ENCODE measurements around the gene UBE2G2. TPM values are rescaled to one million over a fixed set of nuclear protein-coding genes. Genes with fewer than 3 reads are reported as not detected.

Gene UBE2G2
- polyA plus RNA-seq, 1 donor (not counting 4 experiments of a cell fraction or from before 2014, with no cell fraction given): 106 TPM

DNA sequence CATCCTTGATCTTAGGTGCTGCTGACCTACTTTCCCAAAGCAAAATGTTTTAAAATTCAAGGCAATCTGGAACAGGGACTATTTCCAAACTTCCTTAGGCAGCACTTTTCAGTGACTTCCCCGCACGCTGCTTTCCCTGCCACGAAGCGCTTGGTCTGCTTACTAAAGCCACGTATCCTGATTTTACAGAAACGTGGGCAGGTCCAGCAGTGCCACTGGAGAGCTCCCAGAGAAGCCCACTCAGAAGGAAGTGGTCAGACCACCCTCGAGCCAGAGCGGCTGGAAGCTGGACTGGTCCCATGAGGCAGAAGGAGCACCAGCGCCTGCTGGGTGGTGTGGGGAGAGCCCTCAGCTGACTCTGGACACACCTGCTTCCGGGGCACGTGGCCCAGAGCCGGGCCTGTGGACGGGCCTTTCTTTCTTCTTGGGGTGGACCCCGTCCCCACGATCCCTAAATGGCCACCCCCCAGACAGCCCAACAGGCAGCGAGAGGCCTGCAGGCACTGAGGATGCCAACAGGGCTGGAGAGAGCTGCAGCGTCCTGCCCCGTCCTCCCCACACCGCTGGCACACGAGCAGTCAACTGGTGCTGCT is 48.7 kb upstream of the UBE2G2 start:
- dilution Hi-C loops (cut with MboI; ENCODE audit: extremely low pct_ligation_motif_present, low sequenced_read_pairs): no loop called here
- H3K4me1 ChIP-seq (ENCODE audit: control insufficient read depth, extremely low read depth, insufficient read depth, low read length): peaks cover 13% of the 10 kb centered on the region
- H3K36me3 ChIP-seq (ENCODE audit: control insufficient read depth in 2 of 2, extremely low read depth in 1 of 2, insufficient read depth in 2 of 2, low read length in 2 of 2): peaks cover 28 to 36% of the 10 kb centered on the region in 2 experiments
- H3K79me2 ChIP-seq (ENCODE audit: control insufficient read depth, insufficient read depth, low read length): peaks cover 12% of the 10 kb centered on the region
- no peak overlapping the region for H2AFZ ChIP-seq (ENCODE audit: control insufficient read depth, low read length)
- H3K9me1 ChIP-seq (ENCODE audit: control insufficient read depth, extremely low read depth, insufficient read depth, low read length): no peaks in the 10 kb centered on the region
- H3K4me3 ChIP-seq (ENCODE audit: control insufficient read depth in 2 of 3, extremely low read depth in 1 of 3, insufficient read depth in 2 of 3, low read depth in 1 of 3, low read length in 3 of 3): no peak overlapping the region
- H3K4me2 ChIP-seq (ENCODE audit: control insufficient read depth, extremely low read depth, insufficient read depth, low read depth, low read length): no peak overlapping the region
- H3K9ac ChIP-seq (ENCODE audit: control insufficient read depth, extremely low read depth, insufficient read depth, low read length): no peak overlapping the region
- no peak overlapping the region for H3K27ac ChIP-seq (ENCODE audit: control insufficient read depth, insufficient read depth, low read length)
- TF ChIP-seq EZH2 (IDR thresholded peaks at IDR 0.05; ENCODE audit: low read length): no peak
- TF ChIP-seq, protein P1, sequence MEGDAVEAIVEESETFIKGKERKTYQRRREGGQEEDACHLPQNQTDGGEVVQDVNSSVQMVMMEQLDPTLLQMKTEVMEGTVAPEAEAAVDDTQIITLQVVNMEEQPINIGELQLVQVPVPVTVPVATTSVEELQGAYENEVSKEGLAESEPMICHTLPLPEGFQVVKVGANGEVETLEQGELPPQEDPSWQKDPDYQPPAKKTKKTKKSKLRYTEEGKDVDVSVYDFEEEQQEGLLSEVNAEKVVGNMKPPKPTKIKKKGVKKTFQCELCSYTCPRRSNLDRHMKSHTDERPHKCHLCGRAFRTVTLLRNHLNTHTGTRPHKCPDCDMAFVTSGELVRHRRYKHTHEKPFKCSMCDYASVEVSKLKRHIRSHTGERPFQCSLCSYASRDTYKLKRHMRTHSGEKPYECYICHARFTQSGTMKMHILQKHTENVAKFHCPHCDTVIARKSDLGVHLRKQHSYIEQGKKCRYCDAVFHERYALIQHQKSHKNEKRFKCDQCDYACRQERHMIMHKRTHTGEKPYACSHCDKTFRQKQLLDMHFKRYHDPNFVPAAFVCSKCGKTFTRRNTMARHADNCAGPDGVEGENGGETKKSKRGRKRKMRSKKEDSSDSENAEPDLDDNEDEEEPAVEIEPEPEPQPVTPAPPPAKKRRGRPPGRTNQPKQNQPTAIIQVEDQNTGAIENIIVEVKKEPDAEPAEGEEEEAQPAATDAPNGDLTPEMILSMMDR (optimal IDR thresholded peaks at IDR 0.05 in 1 of 3, IDR thresholded peaks at IDR 0.05 in 1 of 3, conservative IDR thresholded peaks at IDR 0.05 in 1 of 3; ENCODE audit: extremely low read depth in 1 of 3, insufficient read depth in 2 of 3, low read length in 3 of 3): no peak
- FAIRE-seq: no peak
- peaks cover 3% of the 10 kb centered on the region for H4K20me1 ChIP-seq (ENCODE audit: control insufficient read depth, extremely low read depth, insufficient read depth, low read length)
- H3K9me3 ChIP-seq (ENCODE audit: control insufficient read depth, low read depth, low read length): no peaks in the 10 kb centered on the region
- DNase-seq (ENCODE audit: low read depth, low spot score): no peak
- no peaks in the 10 kb centered on the region for H3K27me3 ChIP-seq (ENCODE audit: control insufficient read depth, extremely low read depth, insufficient read depth, low read length)

DNA sequence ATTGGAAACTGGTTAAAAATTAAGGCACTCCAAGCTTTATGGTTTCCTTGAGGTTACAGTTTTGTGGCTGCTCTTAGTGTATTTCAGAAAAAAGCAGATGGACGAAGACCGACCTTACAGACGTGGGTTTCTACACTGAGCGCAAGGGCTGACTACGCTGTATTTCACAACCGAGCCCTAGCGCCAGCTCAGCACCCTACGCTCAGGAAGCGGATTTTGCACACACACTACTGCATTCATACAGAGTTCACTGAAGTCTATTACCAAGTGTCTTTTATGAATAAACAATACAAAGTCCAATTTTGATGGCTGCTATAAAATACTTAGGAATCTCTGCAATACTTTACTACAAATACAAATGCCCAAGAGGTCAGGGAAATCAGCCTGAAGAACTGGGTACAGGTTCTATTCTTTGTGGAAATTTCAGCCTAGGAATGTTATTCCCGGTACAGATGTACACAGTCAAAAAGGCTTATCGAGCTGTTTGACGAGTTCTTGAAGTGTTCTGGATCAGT is 48.1 kb upstream of the UBE2G2 start:
- Histone ChIP-seq H3K4me1 (ENCODE audit: control insufficient read depth, extremely low read depth, insufficient read depth, low read length) (peaks cover 13% of the 10 kb centered on the region), H3K9me1 (ENCODE audit: control insufficient read depth, extremely low read depth, insufficient read depth, low read length) (no peaks in the 10 kb centered on the region), H3K9me3 (ENCODE audit: control insufficient read depth, low read depth, low read length) (no peaks in the 10 kb centered on the region), H3K36me3 (ENCODE audit: control insufficient read depth in 2 of 2, extremely low read depth in 1 of 2, insufficient read depth in 2 of 2, low read length in 2 of 2) (peaks cover 25 to 34% of the 10 kb centered on the region in 2 experiments), H3K27ac (ENCODE audit: control insufficient read depth, insufficient read depth, low read length) (no peak overlapping the region), H3K79me2 (ENCODE audit: control insufficient read depth, insufficient read depth, low read length) (peaks cover 12% of the 10 kb centered on the region), H3K4me2 (ENCODE audit: control insufficient read depth, extremely low read depth, insufficient read depth, low read depth, low read length) (no peak overlapping the region), H3K27me3 (ENCODE audit: control insufficient read depth, extremely low read depth, insufficient read depth, low read length) (no peaks in the 10 kb centered on the region), H4K20me1 (ENCODE audit: control insufficient read depth, extremely low read depth, insufficient read depth, low read length) (peaks cover 3% of the 10 kb centered on the region), H2AFZ (ENCODE audit: control insufficient read depth, low read length) (no peak overlapping the region), H3K9ac (ENCODE audit: control insufficient read depth, extremely low read depth, insufficient read depth, low read length) (no peak overlapping the region), H3K4me3 (ENCODE audit: control insufficient read depth in 2 of 3, extremely low read depth in 1 of 3, insufficient read depth in 2 of 3, low read depth in 1 of 3, low read length in 3 of 3) (no peak overlapping the region)
- no peak for TF ChIP-seq EZH2 (IDR thresholded peaks at IDR 0.05; ENCODE audit: low read length)
- TF ChIP-seq, protein P1 (optimal IDR thresholded peaks at IDR 0.05 in 1 of 3, IDR thresholded peaks at IDR 0.05 in 1 of 3, conservative IDR thresholded peaks at IDR 0.05 in 1 of 3; ENCODE audit: extremely low read depth in 1 of 3, insufficient read depth in 2 of 3, low read length in 3 of 3): no peak
- dilution Hi-C loops (cut with MboI; ENCODE audit: extremely low pct_ligation_motif_present, low sequenced_read_pairs): no loop called here
- DNase-seq (ENCODE audit: low read depth, low spot score) (no peak), FAIRE-seq (no peak)
